K562 (cell line): ENCODE measurements around the gene SCYL3. TPM values are rescaled to one million over a fixed set of nuclear protein-coding genes. Genes with fewer than 3 reads are reported as not detected.

ENCODE experiments used
- ATAC-seq: fragments of 200-7000 bp; cut with Tn5 transposase; 3 replicates; pipeline ENCODE4 v1.9.1; 2020; ENCODE audit warnings: moderate library complexity
- BruUV-seq: library from RNA; stranded (reverse); fragments of 400-500 nt; replicated peaks from 2 replicates; lab custom pipeline; 2021; lab: Mats Ljungman, UMichigan
- CTCF ChIA-PET: fragments of 300-600 bp; formaldehyde crosslinking; extraction: SDS; loops from one replicate; lab custom pipeline; 2021; ENCODE audit warnings: low intra/inter-chr PET ratio; lab: Yijun Ruan, JAX
- POLR2A ChIA-PET: fragments of 300-600, 350-650 bp; sonication (Branson Sonifier 250); formaldehyde crosslinking; extraction: SDS; loops from one replicate; lab custom pipeline; 2021; ENCODE audit warnings: antibody characterized with exemption, inconsistent platforms; lab: Yijun Ruan, JAX
- DNase-seq, 4 experiments: peaks; one replicate each; pipeline versions ENCODE4 v3.0.0 to v3.0.0-alpha.2; 2011 to 2018; ENCODE audit warnings: low spot score in 3 of 4, mixed read lengths in 3 of 4; ENCODE audit errors: extremely low read depth in 1 of 4
- FAIRE-seq: peaks from 2 replicates; lab custom pipeline; 2011; peaks lifted over from hg19 to GRCh38; lab: Jason Lieb, UNC
- H2AFZ ChIP-seq: 2 replicates; pipeline ENCODE4 v1.6.0; 2011; ENCODE audit warnings: low read depth, low read length, control low read depth, inconsistent platforms
- H3K27ac ChIP-seq: fragments of 200-600 bp; 3 replicates; pipeline ENCODE4 v1.8.0; 2011; ENCODE audit warnings: low read depth, mild to moderate bottlenecking, control low read depth, inconsistent platforms, low read length, moderate library complexity, mixed read lengths; ENCODE audit errors: extremely low read depth
- H3K27me3 ChIP-seq, 2 experiments: fragments of 300-600 bp in 1 of 2; 2 replicates in 1 of 2; 3 replicates in 1 of 2; pipeline versions ENCODE4 v1.6.0 to v1.8.0; 2011; ENCODE audit warnings: inconsistent platforms in 2 of 2, low read length in 2 of 2, mild to moderate bottlenecking in 1 of 2, mixed read lengths in 1 of 2, moderate library complexity in 1 of 2; ENCODE audit not compliant: control insufficient read depth in 2 of 2, insufficient read depth in 2 of 2
- H3K36me3 ChIP-seq: fragments of 300-600 bp; 3 replicates; pipeline ENCODE4 v1.8.0; 2011; ENCODE audit warnings: mild to moderate bottlenecking, low read length, inconsistent platforms; ENCODE audit not compliant: control insufficient read depth, insufficient read depth
- H3K4me1 ChIP-seq, 2 experiments: fragments of 200-600 bp in 1 of 2; replicated peaks in 1 of 2; 2 replicates in 1 of 2; 3 replicates in 1 of 2; pipeline versions ENCODE4 v1.5.1 to v1.8.0; 2011; ENCODE audit warnings: inconsistent platforms in 2 of 2, low read length in 2 of 2, mild to moderate bottlenecking in 1 of 2, mixed read lengths in 1 of 2, moderate library complexity in 1 of 2; ENCODE audit not compliant: control insufficient read depth in 2 of 2, insufficient read depth in 2 of 2
- H3K4me2 ChIP-seq: 2 replicates; pipeline ENCODE4 v1.6.1; 2011; ENCODE audit warnings: low read length, control low read depth, inconsistent platforms, mixed read lengths; ENCODE audit not compliant: insufficient read depth
- H3K4me3 ChIP-seq: fragments of 200-600 bp; sonication (generic), shearing (Covaris generic); 2 replicates; pipeline ENCODE4 v1.5.1; 2016; ENCODE audit warnings: control low read depth, inconsistent platforms
- H3K79me2 ChIP-seq: fragments of 200-600 bp; 3 replicates; pipeline ENCODE4 v1.8.0; 2011; ENCODE audit warnings: low read length, inconsistent platforms; ENCODE audit not compliant: control insufficient read depth, insufficient read depth
- H3K9ac ChIP-seq, 2 experiments: 2 replicates each; pipeline versions ENCODE4 v1.6.0 to v1.6.1; 2011; ENCODE audit warnings: low read depth in 2 of 2, low read length in 2 of 2, control low read depth in 1 of 2, inconsistent platforms in 1 of 2, mild to moderate bottlenecking in 1 of 2, mixed read lengths in 1 of 2; ENCODE audit not compliant: insufficient read depth in 1 of 2
- H3K9me1 ChIP-seq: one replicate; pipeline ENCODE4 v1.6.0; 2011; ENCODE audit warnings: inconsistent platforms, mild to moderate bottlenecking, low read length, moderate library complexity; ENCODE audit not compliant: control insufficient read depth, insufficient read depth
- H3K9me3 ChIP-seq: replicated peaks from 2 replicates; pipeline ENCODE4 v1.5.1; 2011; ENCODE audit warnings: low read depth, low read length, inconsistent platforms; ENCODE audit not compliant: control insufficient read depth, insufficient read depth
- H4K20me1 ChIP-seq: replicated peaks from 2 replicates; pipeline ENCODE4 v1.6.1; 2011; ENCODE audit warnings: low read length, inconsistent platforms, mixed read lengths; ENCODE audit not compliant: control insufficient read depth, insufficient read depth
- C11orf30 ChIP-seq: fragments of 450-650 bp; IDR thresholded peaks from 2 replicates; pipeline ENCODE4 v1.6.1; 2016; ENCODE audit warnings: low read depth, mild to moderate bottlenecking
- COPS2 ChIP-seq: fragments of 450-650 bp; conservative IDR thresholded peaks from 2 replicates; pipeline ENCODE4 v1.6.1; 2016; ENCODE audit warnings: mild to moderate bottlenecking, moderate library complexity
- GTF3C2 ChIP-seq: IDR thresholded peaks from 3 replicates; pipeline ENCODE4 v1.6.1; 2011; ENCODE audit warnings: borderline replicate concordance, mild to moderate bottlenecking, moderate library complexity; ENCODE audit not compliant: insufficient read length; ENCODE audit errors: extremely low read depth
- MAFF ChIP-seq: IDR thresholded peaks from 2 replicates; pipeline ENCODE4 v1.6.1; 2012; ENCODE audit warnings: low read length, improper control_type of control experiment
- MAFG ChIP-seq: fragments of 450-650 bp; conservative IDR thresholded peaks from 2 replicates; pipeline ENCODE4 v1.6.1; 2016; ENCODE audit warnings: missing genetic modification characterization, missing compliant biosample characterization
- MAFK ChIP-seq: IDR thresholded peaks from 2 replicates; pipeline ENCODE4 v1.6.1; 2011; ENCODE audit warnings: low read length, improper control_type of control experiment
- MLLT1 ChIP-seq, 2 experiments: fragments of 450-650 bp; IDR thresholded peaks; 2 replicates each; pipeline ENCODE4 v1.6.1; 2016
- NR2C1 ChIP-seq, 2 experiments: fragments of 450-650 bp; IDR thresholded peaks; 2 replicates each; pipeline ENCODE4 v1.6.1; 2017; ENCODE audit warnings: mild to moderate bottlenecking in 2 of 2, antibody characterized with exemption in 1 of 2, inconsistent platforms in 1 of 2, missing compliant biosample characterization in 1 of 2, missing genetic modification characterization in 1 of 2
- PHF8 ChIP-seq: fragments of 200-600 bp; sonication (generic); IDR thresholded peaks from 2 replicates; pipeline ENCODE4 v1.6.1; 2012; ENCODE audit warnings: mixed run types, mild to moderate bottlenecking, inconsistent platforms, low read length, moderate library complexity, borderline replicate concordance
- ZNF316 ChIP-seq: fragments of 450-650 bp; IDR thresholded peaks from 2 replicates; pipeline ENCODE4 v1.6.1; 2016
- ZNF408 ChIP-seq: fragments of 250-450 bp; sonication (Bioruptor Pico); IDR thresholded peaks from 2 replicates; pipeline ENCODE4 v1.4.0; 2020; ENCODE audit warnings: low read depth, mild to moderate bottlenecking, moderate library complexity
- WGBS: fragments of 100-300 bp; shearing (Covaris generic); methylation state at CpG from one replicate; pipeline ENCODE4 v1.1.6; 2016; ENCODE audit warnings: low coverage, mixed read lengths; ENCODE audit not compliant: insufficient coverage; ENCODE audit errors: missing lambda C conversion rate; 5-methylcytosine and 5-hydroxymethylcytosine counted together
- in situ Hi-C: fragments of 300-500 bp; cut with MboI; formaldehyde crosslinking; loops from 4 replicates; pipeline ENCODE4 v1.15.0; 2018; ENCODE audit warnings: inconsistent platforms, mixed read lengths
- intact Hi-C: fragments of 100-400 bp; cut with micrococcal nuclease; formaldehyde crosslinking; loops from 2 replicates; pipeline ENCODE4 v1.14.2; 2022
- polyA plus RNA-seq, 8 experiments: library from polyadenylated mRNA; depleted of rRNA in 4 of 8; stranded (reverse) in 5 of 8; unstranded in 3 of 8; fragments of >200 nt; fragmentation: Nextera tagmentation in 2 of 8; fragmentation: Illumina TruSeq in 1 of 8; extraction: Ambion mirVana in 2 of 8; extraction: Trizol in 1 of 8; gene quantifications; 2 replicates each; pipeline versions ENCODE4 v1.2.1 to v1.2.3, GENCODE V29; 2011 to 2014; ENCODE audit warnings: inconsistent platforms in 1 of 8, missing spikeins in 1 of 8
- total RNA-seq, 7 experiments: library from RNA; depleted of rRNA in 6 of 7; stranded (reverse); fragments of >200 nt in 6 of 7; fragmentation: Illumina TruSeq in 2 of 7; extraction: Trizol in 2 of 7; gene quantifications; 2 replicates each; pipeline versions ENCODE4 v1.2.1 to v1.2.3, GENCODE V29; 2011 to 2021; ENCODE audit warnings: low replicate concordance in 1 of 7

SCYL3 gene
- total and polyA plus RNA-seq, 9 of the 15 experiments (the other 6 are each of a cell fraction or from before 2014, with no cell fraction given): 3.6 to 11.4 (median 7.1) TPM

GRCh38 chr1:169892176-169892926, 1.3 kb downstream of the SCYL3 start:
- ChIA-PET CTCF (no interaction called here), POLR2A (interaction anchor here (0.7 to 2.3 kb wide), 4 partner anchors 15 to 1488 kb away, joined by 3 to 12 read pairs (median 5); partner anchors contain the start of gene GORAB)
- BruUV-seq: TSS peak; percentile 51
- Histone ChIP-seq H3K36me3 (peaks cover 14% of the 10 kb centered on the region; the same call in 2 of the 3 replicates), H3K4me3 (peak overlapping the region; percentile 69), H3K4me2 (peak overlapping the region; percentile 88), H3K27me3 (no peaks in the 10 kb centered on the region), H3K79me2 (peaks cover 40% of the 10 kb centered on the region), H3K27ac (peak overlapping the region; percentile 98), H3K4me1 (peaks cover 3 to 27% of the 10 kb centered on the region in 2 experiments), H3K9ac (peak overlapping the region in 1 of 2 experiments; percentile 94; a peak in 2 of 4 replicates), H3K9me3 (no peaks in the 10 kb centered on the region), H2AFZ (peak overlapping the region; percentile 86), H3K9me1 (no peaks in the 10 kb centered on the region), H4K20me1 (no peaks in the 10 kb centered on the region)
- WGBS: 51% methylated on average over 8 of the region's 8 CpGs
- FAIRE-seq: no peak
- TF ChIP-seq MAFF: peak; percentile 98
- TF ChIP-seq NR2C1 (IDR thresholded peaks at IDR 0.05): peak; percentile 53; the same call in 1 of the 2 replicates
- peak; percentile 57 for TF ChIP-seq NR2C1 (tag; IDR thresholded peaks at IDR 0.05)
- no peak for TF ChIP-seq PHF8
- TF ChIP-seq MAFK: peak; percentile 98
- peak; percentile 95 for TF ChIP-seq MAFG (tag)
- no peak for TF ChIP-seq MLLT1 (IDR thresholded peaks at IDR 0.05)
- TF ChIP-seq ZNF408 (CRISPR knock-in tag): no peak
- TF ChIP-seq COPS2: no peak
- peak; percentile 98 for TF ChIP-seq ZNF316
- no peak for TF ChIP-seq GTF3C2
- peak; percentile 96 for TF ChIP-seq C11orf30
- in situ Hi-C loops (no loop called here), intact Hi-C loops (loop anchor here (5.0 kb wide), 3 partner anchors 180 to 640 kb away; partner anchors contain the start of genes GORAB, KIFAP3 and SLC19A2)
- DNase-seq: no peak
- ATAC-seq: no peak
